ENCODE results near the gene RMDN2. TPM values are rescaled to one million over a fixed set of nuclear protein-coding genes. Genes with fewer than 3 reads are reported as not detected.

The RMDN2 gene
- total and polyA plus RNA-seq, 2 experiments from 2014 or later: 3.4 to 3.6 TPM

DNA sequence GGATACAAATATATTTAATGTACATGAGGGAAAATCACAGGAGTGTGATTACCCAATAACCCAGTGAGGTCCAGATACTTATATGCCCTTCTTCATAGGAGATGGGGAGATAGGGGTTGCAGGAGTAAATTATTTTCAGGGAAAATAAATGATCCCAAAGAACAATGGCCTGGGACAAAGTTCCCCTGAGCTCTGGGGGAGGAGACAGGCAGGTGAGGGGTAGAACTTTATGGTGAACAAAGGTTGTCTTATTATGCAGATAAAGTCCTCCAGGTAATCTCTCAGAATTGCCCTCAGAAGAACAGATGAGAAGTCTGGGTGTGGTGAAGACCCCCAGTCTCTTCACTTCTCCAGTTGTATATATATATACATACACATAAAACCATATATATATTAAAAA, 22.1 kb upstream of the RMDN2 start (continued):
- TF ChIP-seq, protein P1, sequence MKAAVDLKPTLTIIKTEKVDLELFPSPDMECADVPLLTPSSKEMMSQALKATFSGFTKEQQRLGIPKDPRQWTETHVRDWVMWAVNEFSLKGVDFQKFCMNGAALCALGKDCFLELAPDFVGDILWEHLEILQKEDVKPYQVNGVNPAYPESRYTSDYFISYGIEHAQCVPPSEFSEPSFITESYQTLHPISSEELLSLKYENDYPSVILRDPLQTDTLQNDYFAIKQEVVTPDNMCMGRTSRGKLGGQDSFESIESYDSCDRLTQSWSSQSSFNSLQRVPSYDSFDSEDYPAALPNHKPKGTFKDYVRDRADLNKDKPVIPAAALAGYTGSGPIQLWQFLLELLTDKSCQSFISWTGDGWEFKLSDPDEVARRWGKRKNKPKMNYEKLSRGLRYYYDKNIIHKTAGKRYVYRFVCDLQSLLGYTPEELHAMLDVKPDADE (IDR thresholded peaks at IDR 0.05): no peak
- TF ChIP-seq EZH2 (IDR thresholded peaks at IDR 0.05; ENCODE audit: low read depth, unreplicated experiment) (no peak), CREB1 (CRISPR knock-in tag; IDR thresholded peaks at IDR 0.05; ENCODE audit: low read depth) (no peak), NANOG (IDR thresholded peaks at IDR 0.05; ENCODE audit: borderline replicate concordance) (no peak)

DNA sequence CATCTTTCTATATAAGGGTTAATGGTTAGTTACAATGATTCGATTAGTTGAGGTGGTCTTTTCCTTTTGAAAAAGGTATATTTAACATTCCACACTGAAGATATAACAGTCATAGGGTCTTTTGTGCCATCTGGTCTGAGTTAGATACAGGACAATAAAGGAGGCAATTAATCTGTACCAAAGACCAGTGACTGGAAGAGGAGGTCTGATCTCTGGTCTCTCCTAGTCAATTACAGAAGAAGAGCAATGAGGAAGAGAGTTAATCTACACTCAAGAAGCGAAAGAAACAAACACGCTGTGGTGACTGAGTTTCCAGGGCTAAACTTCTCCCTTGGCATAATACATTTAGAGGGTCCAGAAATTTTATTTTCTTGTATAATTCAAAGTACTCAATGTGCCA, 20.7 kb upstream of the RMDN2 start:
- Mint-ChIP-seq H3K4me1 (peaks cover 4% of the 10 kb centered on the region; the same call in 2 of the 3 replicates), H3K4me3 (no peak overlapping the region), H3K9me3 (peaks cover 9% of the 10 kb centered on the region; the same call in 2 of the 3 replicates), H3K27ac (no peak overlapping the region), H3K36me3 (ENCODE audit: low read depth) (no peaks in the 10 kb centered on the region), H3K27me3 (ENCODE audit: insufficient read depth, low read depth, poor library complexity) (no peaks in the 10 kb centered on the region)
- TF ChIP-seq, protein P2, sequence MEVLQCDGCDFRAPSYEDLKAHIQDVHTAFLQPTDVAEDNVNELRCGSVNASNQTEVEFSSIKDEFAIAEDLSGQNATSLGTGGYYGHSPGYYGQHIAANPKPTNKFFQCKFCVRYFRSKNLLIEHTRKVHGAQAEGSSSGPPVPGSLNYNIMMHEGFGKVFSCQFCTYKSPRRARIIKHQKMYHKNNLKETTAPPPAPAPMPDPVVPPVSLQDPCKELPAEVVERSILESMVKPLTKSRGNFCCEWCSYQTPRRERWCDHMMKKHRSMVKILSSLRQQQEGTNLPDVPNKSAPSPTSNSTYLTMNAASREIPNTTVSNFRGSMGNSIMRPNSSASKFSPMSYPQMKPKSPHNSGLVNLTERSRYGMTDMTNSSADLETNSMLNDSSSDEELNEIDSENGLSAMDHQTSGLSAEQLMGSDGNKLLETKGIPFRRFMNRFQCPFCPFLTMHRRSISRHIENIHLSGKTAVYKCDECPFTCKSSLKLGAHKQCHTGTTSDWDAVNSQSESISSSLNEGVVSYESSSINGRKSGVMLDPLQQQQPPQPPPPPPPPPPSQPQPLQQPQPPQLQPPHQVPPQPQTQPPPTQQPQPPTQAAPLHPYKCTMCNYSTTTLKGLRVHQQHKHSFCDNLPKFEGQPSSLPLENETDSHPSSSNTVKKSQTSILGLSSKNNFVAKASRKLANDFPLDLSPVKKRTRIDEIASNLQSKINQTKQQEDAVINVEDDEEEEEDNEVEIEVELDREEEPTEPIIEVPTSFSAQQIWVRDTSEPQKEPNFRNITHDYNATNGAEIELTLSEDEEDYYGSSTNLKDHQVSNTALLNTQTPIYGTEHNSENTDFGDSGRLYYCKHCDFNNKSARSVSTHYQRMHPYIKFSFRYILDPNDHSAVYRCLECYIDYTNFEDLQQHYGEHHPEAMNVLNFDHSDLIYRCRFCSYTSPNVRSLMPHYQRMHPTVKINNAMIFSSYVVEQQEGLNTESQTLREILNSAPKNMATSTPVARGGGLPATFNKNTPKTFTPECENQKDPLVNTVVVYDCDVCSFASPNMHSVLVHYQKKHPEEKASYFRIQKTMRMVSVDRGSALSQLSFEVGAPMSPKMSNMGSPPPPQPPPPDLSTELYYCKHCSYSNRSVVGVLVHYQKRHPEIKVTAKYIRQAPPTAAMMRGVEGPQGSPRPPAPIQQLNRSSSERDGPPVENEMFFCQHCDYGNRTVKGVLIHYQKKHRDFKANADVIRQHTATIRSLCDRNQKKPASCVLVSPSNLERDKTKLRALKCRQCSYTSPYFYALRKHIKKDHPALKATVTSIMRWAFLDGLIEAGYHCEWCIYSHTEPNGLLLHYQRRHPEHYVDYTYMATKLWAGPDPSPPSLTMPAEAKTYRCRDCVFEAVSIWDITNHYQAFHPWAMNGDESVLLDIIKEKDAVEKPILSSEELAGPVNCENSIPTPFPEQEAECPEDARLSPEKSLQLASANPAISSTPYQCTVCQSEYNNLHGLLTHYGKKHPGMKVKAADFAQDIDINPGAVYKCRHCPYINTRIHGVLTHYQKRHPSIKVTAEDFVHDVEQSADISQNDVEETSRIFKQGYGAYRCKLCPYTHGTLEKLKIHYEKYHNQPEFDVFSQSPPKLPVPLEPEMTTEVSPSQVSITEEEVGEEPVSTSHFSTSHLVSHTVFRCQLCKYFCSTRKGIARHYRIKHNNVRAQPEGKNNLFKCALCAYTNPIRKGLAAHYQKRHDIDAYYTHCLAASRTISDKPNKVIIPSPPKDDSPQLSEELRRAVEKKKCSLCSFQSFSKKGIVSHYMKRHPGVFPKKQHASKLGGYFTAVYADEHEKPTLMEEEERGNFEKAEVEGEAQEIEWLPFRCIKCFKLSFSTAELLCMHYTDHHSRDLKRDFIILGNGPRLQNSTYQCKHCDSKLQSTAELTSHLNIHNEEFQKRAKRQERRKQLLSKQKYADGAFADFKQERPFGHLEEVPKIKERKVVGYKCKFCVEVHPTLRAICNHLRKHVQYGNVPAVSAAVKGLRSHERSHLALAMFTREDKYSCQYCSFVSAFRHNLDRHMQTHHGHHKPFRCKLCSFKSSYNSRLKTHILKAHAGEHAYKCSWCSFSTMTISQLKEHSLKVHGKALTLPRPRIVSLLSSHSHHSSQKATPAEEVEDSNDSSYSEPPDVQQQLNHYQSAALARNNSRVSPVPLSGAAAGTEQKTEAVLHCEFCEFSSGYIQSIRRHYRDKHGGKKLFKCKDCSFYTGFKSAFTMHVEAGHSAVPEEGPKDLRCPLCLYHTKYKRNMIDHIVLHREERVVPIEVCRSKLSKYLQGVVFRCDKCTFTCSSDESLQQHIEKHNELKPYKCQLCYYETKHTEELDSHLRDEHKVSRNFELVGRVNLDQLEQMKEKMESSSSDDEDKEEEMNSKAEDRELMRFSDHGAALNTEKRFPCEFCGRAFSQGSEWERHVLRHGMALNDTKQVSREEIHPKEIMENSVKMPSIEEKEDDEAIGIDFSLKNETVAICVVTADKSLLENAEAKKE (CRISPR knock-in tag; IDR thresholded peaks at IDR 0.05): no peak
- no peak for TF ChIP-seq NANOG (IDR thresholded peaks at IDR 0.05; ENCODE audit: borderline replicate concordance)
- TF ChIP-seq, protein P3, sequence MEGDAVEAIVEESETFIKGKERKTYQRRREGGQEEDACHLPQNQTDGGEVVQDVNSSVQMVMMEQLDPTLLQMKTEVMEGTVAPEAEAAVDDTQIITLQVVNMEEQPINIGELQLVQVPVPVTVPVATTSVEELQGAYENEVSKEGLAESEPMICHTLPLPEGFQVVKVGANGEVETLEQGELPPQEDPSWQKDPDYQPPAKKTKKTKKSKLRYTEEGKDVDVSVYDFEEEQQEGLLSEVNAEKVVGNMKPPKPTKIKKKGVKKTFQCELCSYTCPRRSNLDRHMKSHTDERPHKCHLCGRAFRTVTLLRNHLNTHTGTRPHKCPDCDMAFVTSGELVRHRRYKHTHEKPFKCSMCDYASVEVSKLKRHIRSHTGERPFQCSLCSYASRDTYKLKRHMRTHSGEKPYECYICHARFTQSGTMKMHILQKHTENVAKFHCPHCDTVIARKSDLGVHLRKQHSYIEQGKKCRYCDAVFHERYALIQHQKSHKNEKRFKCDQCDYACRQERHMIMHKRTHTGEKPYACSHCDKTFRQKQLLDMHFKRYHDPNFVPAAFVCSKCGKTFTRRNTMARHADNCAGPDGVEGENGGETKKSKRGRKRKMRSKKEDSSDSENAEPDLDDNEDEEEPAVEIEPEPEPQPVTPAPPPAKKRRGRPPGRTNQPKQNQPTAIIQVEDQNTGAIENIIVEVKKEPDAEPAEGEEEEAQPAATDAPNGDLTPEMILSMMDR (conservative IDR thresholded peaks at IDR 0.05; ENCODE audit: low read depth in 2 of 2): no peak
- Histone ChIP-seq H3K36me3 (ENCODE audit: insufficient read depth) (no peaks in the 10 kb centered on the region), H3K4me3 (no peak overlapping the region), H3K79me2 (replicated peaks; ENCODE audit: insufficient read depth) (no peaks in the 10 kb centered on the region), H4K20me1 (replicated peaks; ENCODE audit: insufficient read depth) (no peaks in the 10 kb centered on the region), H3K27ac (ENCODE audit: low read depth) (no peak overlapping the region), H2AFZ (peak overlapping the region; percentile 47; the same call in 1 of the 2 replicates), H3K27me3 (ENCODE audit: insufficient read depth) (no peaks in the 10 kb centered on the region), H3K9me2 (ENCODE audit: insufficient read depth) (no peaks in the 10 kb centered on the region), H3F3A (replicated peaks; ENCODE audit: low read depth) (no peaks in the 10 kb centered on the region), H3K4me2 (no peak overlapping the region), H3K4me1 (ENCODE audit: insufficient read depth) (0 out of 2 replicates have a peak, but pooled peaks cover 3% of the 10 kb centered on the region)
- ATAC-seq (no peak), DNase-seq (ENCODE audit: low spot score) (no peak)

Data from GM23338 (cell line).